Measurements from ENCODE around the gene SLC24A3.

Gene SLC24A3

GRCh38 chr20:19423900-19424620 is 211.6 kb downstream of the SLC24A3 start:
- DNase-seq (ENCODE audit: low read depth) = no peak
- no peak for TF ChIP-seq CTCF (conservative IDR thresholded peaks at IDR 0.05; ENCODE audit: low read length)
- H3K4me3 ChIP-seq (ENCODE audit: low read length) = no peak overlapping the region

GRCh38 chr20:19426356-19426755 is 213.9 kb downstream of the SLC24A3 start:
- no peak for DNase-seq (ENCODE audit: low read depth)
- no peak for TF ChIP-seq CTCF (conservative IDR thresholded peaks at IDR 0.05; ENCODE audit: low read length)
- no peak overlapping the region for H3K4me3 ChIP-seq (ENCODE audit: low read length)

- DNase-seq (ENCODE audit: low read depth) = no peak
- no peak overlapping the region for H3K4me3 ChIP-seq (ENCODE audit: low read length)
- no peak for TF ChIP-seq CTCF (conservative IDR thresholded peaks at IDR 0.05; ENCODE audit: low read length)
Observed at GRCh38 chr20:19427480-19427879, 215.0 kb downstream of the SLC24A3 start.

- DNase-seq (ENCODE audit: low read depth) = no peak
- H3K4me3 ChIP-seq (ENCODE audit: low read length) = no peak overlapping the region
- TF ChIP-seq CTCF (conservative IDR thresholded peaks at IDR 0.05; ENCODE audit: low read length) = no peak
Observed at GRCh38 chr20:19427913-19428312, 215.5 kb downstream of the SLC24A3 start.

GRCh38 chr20:19428324-19428723 is 215.9 kb downstream of the SLC24A3 start:
- no peak for TF ChIP-seq CTCF (conservative IDR thresholded peaks at IDR 0.05; ENCODE audit: low read length)
- DNase-seq (ENCODE audit: low read depth) = no peak
- no peak overlapping the region for H3K4me3 ChIP-seq (ENCODE audit: low read length)

- H3K4me3 ChIP-seq (ENCODE audit: low read length) = no peak overlapping the region
- no peak for DNase-seq (ENCODE audit: low read depth)
- TF ChIP-seq CTCF (conservative IDR thresholded peaks at IDR 0.05; ENCODE audit: low read length) = no peak
Observed at GRCh38 chr20:19429538-19429937, 217.1 kb downstream of the SLC24A3 start.

- no peak overlapping the region for H3K4me3 ChIP-seq (ENCODE audit: low read length)
- DNase-seq (ENCODE audit: low read depth) = no peak
- TF ChIP-seq CTCF (conservative IDR thresholded peaks at IDR 0.05; ENCODE audit: low read length) = no peak
Observed at GRCh38 chr20:19430641-19431315, 218.3 kb downstream of the SLC24A3 start.

Measured in AG10803 (cell line).